NCI-H82 treated with DMSO at 0.1 percent for 48 hours (cell line): ENCODE measurements around the gene LYZL4.

Experiments
- DNase-seq: peaks from one replicate; lab custom pipeline; 2025; ENCODE audit not compliant: unreplicated experiment; lab: John Stamatoyannopoulos, UW

Gene LYZL4

GRCh38 chr3:42375121-42375800 is 35.1 kb downstream of the LYZL4 start:
- no peak for DNase-seq

- DNase-seq: no peak
Observed at GRCh38 chr3:42371776-42372175, 38.6 kb downstream of the LYZL4 start.

- no peak for DNase-seq
Observed at GRCh38 chr3:42369832-42370231, 40.6 kb downstream of the LYZL4 start.

- no peak for DNase-seq
Observed at GRCh38 chr3:42369304-42369703, 41.1 kb downstream of the LYZL4 start.

- no peak for DNase-seq
Observed at GRCh38 chr3:42368861-42369260, 41.5 kb downstream of the LYZL4 start.

- no peak for DNase-seq
Observed at GRCh38 chr3:42367903-42368302, 42.5 kb downstream of the LYZL4 start.

GRCh38 chr3:42366550-42366949 is 43.9 kb downstream of the LYZL4 start:
- no peak for DNase-seq

GRCh38 chr3:42357335-42357734 is 53.1 kb downstream of the LYZL4 start:
- DNase-seq: no peak

- DNase-seq: no peak
Observed at GRCh38 chr3:42355612-42356011, 54.8 kb downstream of the LYZL4 start.

GRCh38 chr3:42353631-42354030 is 56.8 kb downstream of the LYZL4 start:
- no peak for DNase-seq

- no peak for DNase-seq
Observed at GRCh38 chr3:42351207-42351606, 59.2 kb downstream of the LYZL4 start.

- DNase-seq: no peak
Observed at GRCh38 chr3:42349765-42350594, 60.4 kb downstream of the LYZL4 start.

GRCh38 chr3:42347928-42348327 is 62.5 kb downstream of the LYZL4 start:
- no peak for DNase-seq
